WI38 (cell line): ENCODE measurements around the gene IQCB1.

Experiments
- H3K4me3 ChIP-seq: 2 replicates; pipeline ENCODE4 v1.5.1; 2011; ENCODE audit warnings: low read depth, mild to moderate bottlenecking, control low read depth, low read length
- TF ChIP-seq, protein P1 (sequence below): IDR thresholded peaks from 2 replicates; pipeline ENCODE4 v1.5.1; 2012; ENCODE audit warnings: low read depth, mild to moderate bottlenecking, control low read depth, low read length

Gene IQCB1

GRCh38 chr3:121730940-121731687, 103.7 kb downstream of the IQCB1 start:
- TF ChIP-seq, protein P1, sequence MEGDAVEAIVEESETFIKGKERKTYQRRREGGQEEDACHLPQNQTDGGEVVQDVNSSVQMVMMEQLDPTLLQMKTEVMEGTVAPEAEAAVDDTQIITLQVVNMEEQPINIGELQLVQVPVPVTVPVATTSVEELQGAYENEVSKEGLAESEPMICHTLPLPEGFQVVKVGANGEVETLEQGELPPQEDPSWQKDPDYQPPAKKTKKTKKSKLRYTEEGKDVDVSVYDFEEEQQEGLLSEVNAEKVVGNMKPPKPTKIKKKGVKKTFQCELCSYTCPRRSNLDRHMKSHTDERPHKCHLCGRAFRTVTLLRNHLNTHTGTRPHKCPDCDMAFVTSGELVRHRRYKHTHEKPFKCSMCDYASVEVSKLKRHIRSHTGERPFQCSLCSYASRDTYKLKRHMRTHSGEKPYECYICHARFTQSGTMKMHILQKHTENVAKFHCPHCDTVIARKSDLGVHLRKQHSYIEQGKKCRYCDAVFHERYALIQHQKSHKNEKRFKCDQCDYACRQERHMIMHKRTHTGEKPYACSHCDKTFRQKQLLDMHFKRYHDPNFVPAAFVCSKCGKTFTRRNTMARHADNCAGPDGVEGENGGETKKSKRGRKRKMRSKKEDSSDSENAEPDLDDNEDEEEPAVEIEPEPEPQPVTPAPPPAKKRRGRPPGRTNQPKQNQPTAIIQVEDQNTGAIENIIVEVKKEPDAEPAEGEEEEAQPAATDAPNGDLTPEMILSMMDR, result no peak
- no peak overlapping the region for H3K4me3 ChIP-seq

DNA sequence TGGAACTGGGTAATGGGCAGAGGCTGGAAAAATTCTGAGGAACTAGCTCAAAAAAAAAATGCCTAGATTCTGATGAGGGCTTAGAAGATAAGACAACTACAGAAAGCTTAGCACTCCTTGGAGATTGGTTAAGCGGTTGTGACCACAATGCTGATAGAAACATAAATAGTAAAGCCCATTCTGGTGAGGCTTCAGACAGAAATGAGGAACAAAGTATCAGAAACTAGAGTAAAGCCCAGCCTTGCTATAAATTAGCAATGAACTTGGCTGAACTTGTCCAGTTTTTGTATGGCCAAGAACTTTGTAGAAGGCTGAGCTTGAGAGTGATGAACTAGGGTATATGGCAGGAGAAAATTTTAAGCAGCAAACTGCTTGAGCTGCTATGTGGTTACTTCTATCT, 110.7 kb downstream of the IQCB1 start:
- TF ChIP-seq, protein P1, result no peak
- no peak overlapping the region for H3K4me3 ChIP-seq

GRCh38 chr3:121723485-121723884, 111.4 kb downstream of the IQCB1 start:
- TF ChIP-seq, protein P1, result no peak

GRCh38 chr3:121722411-121722810, 112.4 kb downstream of the IQCB1 start:
- TF ChIP-seq, protein P1, result no peak
- H3K4me3 ChIP-seq, result no peak overlapping the region

More at GRCh38 chr3:121723485-121723884, 111.4 kb downstream of the IQCB1 start:
- H3K4me3 ChIP-seq, result no peak overlapping the region

DNA sequence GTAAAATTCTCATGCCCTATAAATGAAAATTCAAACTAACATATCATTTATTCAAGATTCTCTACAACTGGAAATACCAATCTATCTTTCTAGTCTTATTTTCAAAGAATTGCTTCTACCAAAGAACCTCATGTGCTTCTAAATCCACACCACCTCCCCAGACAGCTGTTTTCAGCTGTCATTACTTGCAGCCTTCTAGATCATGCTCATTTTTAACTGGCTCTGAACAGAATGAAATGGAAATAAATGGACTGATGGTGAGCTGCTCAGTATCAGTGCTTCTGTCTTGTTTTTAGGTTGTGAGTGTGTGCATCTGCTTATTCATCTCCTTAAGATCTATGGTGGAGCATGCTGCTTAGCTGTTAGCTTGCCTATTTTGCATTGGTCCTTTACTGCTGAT, 114.7 kb downstream of the IQCB1 start:
- H3K4me3 ChIP-seq, result no peak overlapping the region
- TF ChIP-seq, protein P1, result no peak
